Hepatocyte (in vitro differentiated cells): ENCODE data around the gene GRM1.

Source experiments
- CTCF ChIP-seq: fragments of 200-600 bp; sonication (generic); IDR thresholded peaks from 2 replicates; pipeline ENCODE4 v1.5.1; 2016; ENCODE audit warnings: antibody characterized with exemption, mild to moderate bottlenecking; ENCODE audit not compliant: poor library complexity
- EZH2 ChIP-seq: fragments of 200-600 bp; sonication (generic); IDR thresholded peaks from 2 replicates; pipeline ENCODE4 v1.6.1; 2016; ENCODE audit warnings: antibody characterized with exemption, mild to moderate bottlenecking, borderline replicate concordance

- no peak for TF ChIP-seq CTCF
- TF ChIP-seq EZH2, result no peak
These were observed 538 bp upstream of the GRM1 start for GRCh38 chr6:146028252-146028795.
